Right lobe of liver (tissue), 6 donors: Measurements from ENCODE around the gene LRCH1. TPM values are rescaled to one million over a fixed set of nuclear protein-coding genes. Genes with fewer than 3 reads are reported as not detected.

Source experiments
- ATAC-seq, 4 donors: fragments of 200-7000 bp; cut with Tn5 transposase; one replicate each; pipeline ENCODE4 v1.9.1; 2020; ENCODE audit warnings: mild to moderate bottlenecking in 4 of 4, moderate library complexity in 4 of 4
- DNase-seq, 3 donors: peaks; one replicate each; pipeline ENCODE4 v3.0.0-alpha.2; 2020
- H3K27ac ChIP-seq, 3 donors: fragments of 200-600 bp; one replicate each; pipeline ENCODE4 v1.8.0; 2022
- H3K27me3 ChIP-seq, 2 donors: fragments of 200-600 bp; one replicate each; pipeline ENCODE4 v1.8.0; 2022
- H3K36me3 ChIP-seq, 4 donors: fragments of 200-600 bp; sonication (generic) in 1 of 4; one replicate each; pipeline versions ENCODE4 v1.5.1 to v1.8.0; 2017 to 2022; ENCODE audit warnings: control low read depth in 1 of 4
- H3K4me1 ChIP-seq, 4 donors: fragments of 200-600 bp; sonication (generic) in 1 of 4; one replicate each; pipeline versions ENCODE4 v1.5.1 to v1.8.0; 2017 to 2022; ENCODE audit warnings: control low read depth in 1 of 4
- H3K4me3 ChIP-seq, 3 donors: fragments of 200-600 bp; one replicate each; pipeline ENCODE4 v1.8.0; 2022
- H3K9me3 ChIP-seq, 4 donors: fragments of 200-600 bp; sonication (generic) in 1 of 4; one replicate each; pipeline versions ENCODE4 v1.5.1 to v1.8.0; 2017 to 2022; ENCODE audit warnings: control low read depth in 1 of 4
- CTCF ChIP-seq, 4 donors: fragments of 200-600 bp in 3 of 4; fragments of 450-650 bp in 1 of 4; IDR thresholded peaks; one replicate each; pipeline versions ENCODE4 v1.5.1 to v1.8.0; 2016 to 2022; ENCODE audit warnings: antibody characterized with exemption in 4 of 4, mild to moderate bottlenecking in 2 of 4
- POLR2A ChIP-seq: fragments of 450-650 bp; IDR thresholded peaks from one replicate; pipeline ENCODE4 v1.6.1; 2017; ENCODE audit warnings: antibody characterized with exemption, mild to moderate bottlenecking
- WGBS: methylation state at CpG from one replicate; pipeline ENCODE4 v1.1.6; 2018; ENCODE audit warnings: low coverage, low lambda C conversion rate; ENCODE audit not compliant: insufficient coverage; ENCODE audit errors: missing lambda C conversion rate; 5-methylcytosine and 5-hydroxymethylcytosine counted together
- intact Hi-C, 2 donors: fragments of 100-400 bp; cut with DNase I; formaldehyde crosslinking; loops; one replicate each; pipeline versions ENCODE4 v1.11.2 to v1.14.1; 2022
- total RNA-seq, 6 experiments: library from RNA; depleted of rRNA in 2 of 6; stranded (reverse); fragments of >200 nt in 2 of 6; fragmentation: NEBNext Ultra II Directional in 3 of 6; extraction: Animal tissue kit (Norgen Biotek cat#: 25700) in 3 of 6; gene quantifications; one replicate each; pipeline versions ENCODE4 v1.1.0 to v1.2.4, GENCODE V29; 2016 to 2023
- donor health status: DM: no; HTN: yes; CAD: no.
- donor health status: DM: no; HTN: no; CAD: no.
- donor health status: DM: no; HTN: no; CAD: no.
- donor health status: DM: no; HTN: yes; CAD: no.
- donor health status: DM: no; HTN: yes; CAD: no.

Gene LRCH1
- total RNA-seq, 6 experiments from 2014 or later, result 5.4 to 9.6 (median 7.7) TPM

GRCh38 chr13:46748300-46748699, 195.3 kb downstream of the LRCH1 start:
- Histone ChIP-seq H3K36me3 (peaks cover 0 to 12% (median 0%) of the 10 kb centered on the region in 4 donors), H3K4me1 (no peaks in the 10 kb centered on the region), H3K4me3 (no peak overlapping the region), H3K27me3 (no peaks in the 10 kb centered on the region), H3K9me3 (no peaks in the 10 kb centered on the region), H3K27ac (no peak overlapping the region)
- DNase-seq (no peak), ATAC-seq (no peak)
- TF ChIP-seq POLR2A (no peak), CTCF (IDR thresholded peaks at IDR 0.05) (no peak)
- WGBS, result 81% methylated on average over 4 of the region's 4 CpGs
- intact Hi-C loops, result no loop called here

GRCh38 chr13:46749951-46750350, 197.0 kb downstream of the LRCH1 start:
- no peaks in the 10 kb centered on the region for H3K4me1 ChIP-seq
- no peaks in the 10 kb centered on the region for H3K9me3 ChIP-seq
- DNase-seq, result no peak
- H3K27me3 ChIP-seq, result no peaks in the 10 kb centered on the region
- H3K27ac ChIP-seq, result no peak overlapping the region
- TF ChIP-seq CTCF (IDR thresholded peaks at IDR 0.05) (no peak), POLR2A (no peak)
- H3K4me3 ChIP-seq, result no peak overlapping the region
- peaks cover 0 to 12% (median 0%) of the 10 kb centered on the region in 4 donors for H3K36me3 ChIP-seq
- intact Hi-C loops, result no loop called here
- 80% methylated on average over 2 of the region's 2 CpGs for WGBS
- ATAC-seq, result peak in 1 of 4 donors; percentile 18

DNA sequence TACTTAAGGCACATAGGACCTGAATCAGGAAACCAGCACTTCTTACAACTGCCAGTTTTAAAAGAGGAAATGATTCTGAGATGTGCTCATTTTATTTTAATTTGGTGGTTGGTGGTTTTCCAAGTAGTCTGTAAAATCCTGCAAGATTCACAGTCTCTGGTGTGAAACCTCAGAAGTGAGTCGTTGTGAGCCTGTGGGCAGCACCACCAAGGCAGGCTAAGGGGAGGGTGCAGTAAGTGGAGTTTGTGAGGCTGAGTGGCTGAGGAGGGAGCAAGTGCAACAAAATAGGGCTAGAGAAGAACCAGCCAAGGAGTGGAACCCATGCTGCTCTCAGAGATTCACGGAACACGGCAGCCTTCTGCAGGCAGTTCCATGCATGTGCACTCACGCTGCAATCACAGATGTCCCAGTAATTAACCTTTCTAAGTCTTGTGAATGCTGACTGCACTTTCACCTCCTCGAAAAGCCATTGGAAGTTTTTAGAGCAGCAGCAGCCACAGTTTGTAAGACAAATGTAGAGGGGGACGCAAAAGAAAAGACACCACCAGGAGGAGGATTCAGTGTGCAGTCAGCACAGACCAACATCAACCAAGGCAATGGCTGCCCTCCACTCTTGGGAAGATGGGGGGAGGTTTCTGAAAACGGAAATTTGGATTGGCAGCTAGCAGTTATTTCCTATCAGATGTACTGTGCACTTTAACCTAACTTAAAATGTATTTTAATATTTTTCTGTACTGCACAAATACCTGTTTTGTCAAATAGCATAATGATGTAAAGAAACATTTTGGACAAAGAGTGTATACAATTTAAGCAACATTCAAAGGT, 199.1 kb downstream of the LRCH1 start:
- DNase-seq (no peak), ATAC-seq (peak; percentile 60 to 75 (median 61))
- WGBS, result 52% methylated on average over 7 of the region's 7 CpGs

GRCh38 chr13:46753137-46753536, 200.2 kb downstream of the LRCH1 start:
- TF ChIP-seq POLR2A (no peak), CTCF (IDR thresholded peaks at IDR 0.05) (no peak)
- H3K27me3 ChIP-seq, result no peaks in the 10 kb centered on the region
- H3K27ac ChIP-seq, result no peak overlapping the region
- no peak overlapping the region for H3K4me3 ChIP-seq
- intact Hi-C loops, result no loop called here
- no peaks in the 10 kb centered on the region for H3K4me1 ChIP-seq
- H3K36me3 ChIP-seq, result peaks cover 0 to 12% (median 0%) of the 10 kb centered on the region in 4 donors
- ATAC-seq (no peak), DNase-seq (no peak)
- 54% methylated on average over 5 of the region's 5 CpGs for WGBS
- no peaks in the 10 kb centered on the region for H3K9me3 ChIP-seq

More for the DNA sequence above, 199.1 kb downstream of the LRCH1 start:
- no peaks in the 10 kb centered on the region for H3K27me3 ChIP-seq
- peaks cover 0 to 12% (median 0%) of the 10 kb centered on the region in 4 donors for H3K36me3 ChIP-seq
- intact Hi-C loops, result no loop called here
- H3K4me3 ChIP-seq, result no peak overlapping the region
- no peaks in the 10 kb centered on the region for H3K9me3 ChIP-seq
- TF ChIP-seq POLR2A (no peak), CTCF (IDR thresholded peaks at IDR 0.05) (no peak)
- no peak overlapping the region for H3K27ac ChIP-seq
- no peaks in the 10 kb centered on the region for H3K4me1 ChIP-seq
